ENCODE data around the gene GCHFR.

The GCHFR gene

GRCh38 chr15:40750885-40751284 is 13.0 kb upstream of the GCHFR start:
- Histone ChIP-seq H3K4me3 (ENCODE audit: low read depth, low read length, poor library complexity, severe bottlenecking) (no peak overlapping the region), H3K79me2 (ENCODE audit: insufficient read depth, low read length) (peaks cover 22% of the 10 kb centered on the region), H3K9me2 (ENCODE audit: low read depth, low read length) (no peaks in the 10 kb centered on the region), H4K20me1 (ENCODE audit: insufficient read depth, low read length) (no peaks in the 10 kb centered on the region), H3K4me1 (ENCODE audit: insufficient read depth, low read length, severe bottlenecking) (peaks cover 28% of the 10 kb centered on the region), H3F3A (ENCODE audit: insufficient read depth, low read length) (no peaks in the 10 kb centered on the region), H3K9ac (ENCODE audit: low read length) (no peak overlapping the region), H3K27me3 (ENCODE audit: insufficient read depth, low read length) (no peaks in the 10 kb centered on the region), H3K9me3 (ENCODE audit: low read length) (no peaks in the 10 kb centered on the region), H3K4me2 (ENCODE audit: low read length) (no peak overlapping the region), H3K36me3 (ENCODE audit: insufficient read depth, low read length) (peaks cover 56% of the 10 kb centered on the region), H3K27ac (ENCODE audit: low read depth, low read length, poor library complexity, severe bottlenecking) (no peak overlapping the region), H2AFZ (ENCODE audit: low read length) (no peak overlapping the region)
- TF ChIP-seq CTCF (IDR thresholded peaks at IDR 0.05; ENCODE audit: low read length) (no peak), EZH2 (IDR thresholded peaks at IDR 0.05; ENCODE audit: borderline replicate concordance, low read length) (no peak)

GRCh38 chr15:40751745-40752144 is 12.1 kb upstream of the GCHFR start:
- Histone ChIP-seq H3K79me2 (ENCODE audit: insufficient read depth, low read length) (peaks cover 22% of the 10 kb centered on the region), H3K9ac (ENCODE audit: low read length) (no peak overlapping the region), H3K36me3 (ENCODE audit: insufficient read depth, low read length) (peaks cover 54% of the 10 kb centered on the region), H3K4me2 (ENCODE audit: low read length) (no peak overlapping the region), H3K9me2 (ENCODE audit: low read depth, low read length) (no peaks in the 10 kb centered on the region), H4K20me1 (ENCODE audit: insufficient read depth, low read length) (no peaks in the 10 kb centered on the region), H3K4me3 (ENCODE audit: low read depth, low read length, poor library complexity, severe bottlenecking) (no peak overlapping the region), H2AFZ (ENCODE audit: low read length) (no peak overlapping the region), H3K9me3 (ENCODE audit: low read length) (no peaks in the 10 kb centered on the region), H3K4me1 (ENCODE audit: insufficient read depth, low read length, severe bottlenecking) (peaks cover 35% of the 10 kb centered on the region), H3F3A (ENCODE audit: insufficient read depth, low read length) (no peaks in the 10 kb centered on the region; the same call in 1 of the 2 replicates), H3K27me3 (ENCODE audit: insufficient read depth, low read length) (no peaks in the 10 kb centered on the region), H3K27ac (ENCODE audit: low read depth, low read length, poor library complexity, severe bottlenecking) (no peak overlapping the region)
- TF ChIP-seq CTCF (IDR thresholded peaks at IDR 0.05; ENCODE audit: low read length): no peak
- no peak for TF ChIP-seq EZH2 (IDR thresholded peaks at IDR 0.05; ENCODE audit: borderline replicate concordance, low read length)

- Histone ChIP-seq H3K4me3 (ENCODE audit: low read depth, low read length, poor library complexity, severe bottlenecking) (peak overlapping the region; percentile 99), H4K20me1 (ENCODE audit: insufficient read depth, low read length) (no peaks in the 10 kb centered on the region), H3K4me1 (ENCODE audit: insufficient read depth, low read length, severe bottlenecking) (peaks cover 44% of the 10 kb centered on the region), H3K36me3 (ENCODE audit: insufficient read depth, low read length) (peaks cover 32% of the 10 kb centered on the region), H3K9me3 (ENCODE audit: low read length) (no peaks in the 10 kb centered on the region), H3F3A (ENCODE audit: insufficient read depth, low read length) (no peaks in the 10 kb centered on the region; the same call in 1 of the 2 replicates), H3K9ac (ENCODE audit: low read length) (peak overlapping the region; percentile 93), H3K4me2 (ENCODE audit: low read length) (peak overlapping the region; percentile 98), H3K27ac (ENCODE audit: low read depth, low read length, poor library complexity, severe bottlenecking) (peak overlapping the region; percentile 13), H3K79me2 (ENCODE audit: insufficient read depth, low read length) (peaks cover 22% of the 10 kb centered on the region), H2AFZ (ENCODE audit: low read length) (no peak overlapping the region), H3K27me3 (ENCODE audit: insufficient read depth, low read length) (no peaks in the 10 kb centered on the region), H3K9me2 (ENCODE audit: low read depth, low read length) (no peaks in the 10 kb centered on the region)
- TF ChIP-seq CTCF (IDR thresholded peaks at IDR 0.05; ENCODE audit: low read length) (no peak), EZH2 (IDR thresholded peaks at IDR 0.05; ENCODE audit: borderline replicate concordance, low read length) (no peak)
These were observed 9.3 kb upstream of the GCHFR start for GRCh38 chr15:40754574-40754882.

All from OCI-LY1 (cell line).